Uterus (tissue), 4 donors: ENCODE measurements around the gene SHPK. TPM values are rescaled to one million over a fixed set of nuclear protein-coding genes. Genes with fewer than 3 reads are reported as not detected.

Source experiments
- DNase-seq, 2 donors: peaks; one replicate each; pipeline ENCODE4 v3.0.0-alpha.2; 2019 to 2020
- H3K27ac ChIP-seq, 2 donors: fragments of 200-600 bp; sonication (generic); 1 replicate in 1 of 2; 2 replicates in 1 of 2; pipeline ENCODE4 v1.5.1; 2016 to 2018
- H3K27me3 ChIP-seq, 2 donors: fragments of 200-600 bp; sonication (generic); one replicate each; pipeline ENCODE4 v1.5.1; 2018 to 2019; ENCODE audit warnings: control low read depth in 1 of 2
- H3K36me3 ChIP-seq, 2 donors: fragments of 200-600 bp; sonication (generic); one replicate each; pipeline ENCODE4 v1.5.1; 2019; ENCODE audit warnings: control low read depth in 1 of 2
- H3K4me1 ChIP-seq, 2 donors: fragments of 200-600 bp; sonication (generic); one replicate each; pipeline ENCODE4 v1.5.1; 2018 to 2019; ENCODE audit warnings: control low read depth in 1 of 2
- H3K4me3 ChIP-seq, 2 donors: fragments of 200-600 bp; sonication (generic); 1 replicate in 1 of 2; 2 replicates in 1 of 2; pipeline ENCODE4 v1.5.1; 2018 to 2019; ENCODE audit warnings: mild to moderate bottlenecking in 1 of 2
- H3K9me3 ChIP-seq, 2 donors: fragments of 200-600 bp; sonication (generic); one replicate each; pipeline ENCODE4 v1.5.1; 2019; ENCODE audit warnings: control low read depth in 1 of 2
- CTCF ChIP-seq, 4 experiments: fragments of 200-600 bp in 2 of 4; fragments of 450-650 bp in 2 of 4; sonication (generic) in 2 of 4; IDR thresholded peaks; one replicate each; pipeline ENCODE4 v1.5.1; 2016 to 2019; ENCODE audit warnings: antibody characterized with exemption in 4 of 4, mild to moderate bottlenecking in 2 of 4, moderate library complexity in 1 of 4
- POLR2A ChIP-seq, 2 donors: fragments of 450-650 bp; IDR thresholded peaks; one replicate each; pipeline ENCODE4 v1.6.1; 2016; ENCODE audit warnings: antibody characterized with exemption in 2 of 2, mild to moderate bottlenecking in 1 of 2, moderate library complexity in 1 of 2
- intact Hi-C: fragments of 100-400 bp; cut with DNase I; formaldehyde crosslinking; loops from one replicate; pipeline ENCODE4 v1.15.1; 2023; ENCODE audit warnings: low total_unique reads
- total RNA-seq, 4 donors: library from RNA; depleted of rRNA in 3 of 4; stranded (reverse); fragments of >200 nt in 3 of 4; gene quantifications; one replicate each; pipeline versions ENCODE4 v1.1.0 to v1.2.4, GENCODE V29; 2014 to 2023
- donor health status: DM: yes; HTN: yes; CAD: no.

Gene SHPK
- total RNA-seq, 4 donors from 2014 or later, result 0.26 to 24.4 (median 8.3) TPM

GRCh38 chr17:3594051-3594800 is 41.8 kb downstream of the SHPK start:
- TF ChIP-seq POLR2A (IDR thresholded peaks at IDR 0.05) (no peak), CTCF (IDR thresholded peaks at IDR 0.05) (no peak)
- Histone ChIP-seq H3K27ac (no peak overlapping the region), H3K9me3 (no peaks in the 10 kb centered on the region), H3K4me3 (no peak overlapping the region), H3K27me3 (no peaks in the 10 kb centered on the region), H3K36me3 (no peaks in the 10 kb centered on the region), H3K4me1 (no peaks in the 10 kb centered on the region)
- DNase-seq, result no peak
- intact Hi-C loops, result no loop called here

GRCh38 chr17:3593384-3593783 is 42.7 kb downstream of the SHPK start:
- Histone ChIP-seq H3K36me3 (no peaks in the 10 kb centered on the region), H3K9me3 (no peaks in the 10 kb centered on the region), H3K27ac (no peak overlapping the region), H3K4me1 (no peaks in the 10 kb centered on the region), H3K4me3 (no peak overlapping the region), H3K27me3 (no peaks in the 10 kb centered on the region)
- TF ChIP-seq POLR2A (IDR thresholded peaks at IDR 0.05) (no peak), CTCF (IDR thresholded peaks at IDR 0.05) (no peak)
- intact Hi-C loops, result no loop called here
- no peak for DNase-seq

GRCh38 chr17:3592216-3592860 is 43.7 kb downstream of the SHPK start:
- H3K36me3 ChIP-seq, result no peaks in the 10 kb centered on the region
- TF ChIP-seq CTCF (IDR thresholded peaks at IDR 0.05) (no peak), POLR2A (IDR thresholded peaks at IDR 0.05) (no peak)
- no peak for DNase-seq

GRCh38 chr17:3590768-3591167 is 45.3 kb downstream of the SHPK start:
- Histone ChIP-seq H3K9me3 (no peaks in the 10 kb centered on the region), H3K36me3 (no peaks in the 10 kb centered on the region), H3K27ac (no peak overlapping the region), H3K27me3 (no peaks in the 10 kb centered on the region), H3K4me3 (no peak overlapping the region), H3K4me1 (no peaks in the 10 kb centered on the region)
- TF ChIP-seq POLR2A (IDR thresholded peaks at IDR 0.05) (no peak), CTCF (IDR thresholded peaks at IDR 0.05) (no peak)
- intact Hi-C loops, result no loop called here
- DNase-seq, result no peak

More at GRCh38 chr17:3592216-3592860, 43.7 kb downstream of the SHPK start:
- H3K4me1 ChIP-seq, result no peaks in the 10 kb centered on the region
- no peaks in the 10 kb centered on the region for H3K9me3 ChIP-seq
- no peak overlapping the region for H3K4me3 ChIP-seq
- no peaks in the 10 kb centered on the region for H3K27me3 ChIP-seq
- intact Hi-C loops, result no loop called here
- no peak overlapping the region for H3K27ac ChIP-seq

- no peaks in the 10 kb centered on the region for H3K9me3 ChIP-seq
- TF ChIP-seq POLR2A (IDR thresholded peaks at IDR 0.05), result no peak
- TF ChIP-seq CTCF (IDR thresholded peaks at IDR 0.05), result no peak
- intact Hi-C loops, result no loop called here
- H3K36me3 ChIP-seq, result no peaks in the 10 kb centered on the region
- no peak for DNase-seq
- H3K27ac ChIP-seq, result no peak overlapping the region
- no peaks in the 10 kb centered on the region for H3K4me1 ChIP-seq
- H3K27me3 ChIP-seq, result no peaks in the 10 kb centered on the region
- no peak overlapping the region for H3K4me3 ChIP-seq
Measured at GRCh38 chr17:3590231-3590630, 45.8 kb downstream of the SHPK start.
